Gastrocnemius medialis (tissue), 4 donors: ENCODE measurements around the gene PPP2R5C. TPM values are rescaled to one million over a fixed set of nuclear protein-coding genes. Genes with fewer than 3 reads are reported as not detected.

Source experiments
- ATAC-seq, 2 donors: fragments of 150-250 bp; one replicate each; pipeline ENCODE4 v1.9.1; 2016
- DNase-seq, 2 donors: peaks; one replicate each; pipeline ENCODE4 v3.0.0-alpha.2; 2019
- H3K27ac ChIP-seq, 4 donors: fragments of 200-600 bp; sonication (generic); 1 replicate in 1 of 4; 2 replicates in 3 of 4; pipeline ENCODE4 v1.5.1; 2016 to 2018; ENCODE audit warnings: mild to moderate bottlenecking in 2 of 4, moderate library complexity in 1 of 4
- H3K27me3 ChIP-seq, 3 donors: fragments of 200-600 bp; sonication (generic) in 2 of 3; 1 replicate in 1 of 3; 2 replicates in 2 of 3; pipeline versions ENCODE4 v1.5.1 to v1.6.0; 2016 to 2019; ENCODE audit warnings: mild to moderate bottlenecking in 1 of 3, moderate library complexity in 1 of 3
- H3K36me3 ChIP-seq, 2 donors: fragments of 200-600 bp; sonication (generic) in 1 of 2; one replicate each; pipeline ENCODE4 v1.5.1; 2017 to 2018
- H3K4me1 ChIP-seq, 2 donors: fragments of 200-600 bp; sonication (generic) in 1 of 2; one replicate each; pipeline ENCODE4 v1.5.1; 2016 to 2017; ENCODE audit warnings: mild to moderate bottlenecking in 2 of 2
- H3K4me3 ChIP-seq, 4 donors: fragments of 200-600 bp; sonication (generic) in 3 of 4; 1 replicate in 1 of 4; 2 replicates in 3 of 4; pipeline ENCODE4 v1.5.1; 2016 to 2019; ENCODE audit warnings: mild to moderate bottlenecking in 2 of 4
- H3K9me3 ChIP-seq, 3 donors: fragments of 200-600 bp; sonication (generic) in 2 of 3; 1 replicate in 1 of 3; 2 replicates in 2 of 3; pipeline ENCODE4 v1.5.1; 2016 to 2019
- CTCF ChIP-seq, 5 experiments: fragments of 450-650 bp in 3 of 5; fragments of 200-600 bp in 2 of 5; sonication (generic) in 2 of 5; IDR thresholded peaks in 4 of 5; conservative IDR thresholded peaks in 1 of 5; 1 replicate in 4 of 5; 2 replicates in 1 of 5; pipeline ENCODE4 v1.5.1; 2016 to 2019; ENCODE audit warnings: antibody characterized with exemption in 5 of 5, mild to moderate bottlenecking in 3 of 5, moderate library complexity in 3 of 5
- POLR2A ChIP-seq, 2 donors: fragments of 450-650 bp; IDR thresholded peaks; one replicate each; pipeline ENCODE4 v1.6.1; 2017; ENCODE audit warnings: antibody characterized with exemption in 2 of 2, mild to moderate bottlenecking in 2 of 2, moderate library complexity in 2 of 2
- in situ Hi-C, 4 donors: fragments of 200-750 bp; cut with MboI; loops; one replicate each; pipeline versions ENCODE4 v1.15.0 to v1.8.0; 2017; ENCODE audit warnings: low sequenced_read_pairs in 4 of 4
- intact Hi-C: fragments of 100-400 bp; cut with DNase I; formaldehyde crosslinking; loops from one replicate; pipeline ENCODE4 v1.15.1; 2023; ENCODE audit warnings: low total_unique reads
- total RNA-seq, 4 donors: library from RNA; depleted of rRNA; stranded (reverse); fragments of >200 nt; gene quantifications; one replicate each; pipeline versions ENCODE4 v1.1.0 to v1.2.3, GENCODE V29; 2016

The PPP2R5C gene
- total RNA-seq, 4 donors from 2014 or later: 35.4 to 65.9 (median 49.3) TPM

GRCh38 chr14:101927859-101928258 lies 166.3 kb downstream of the PPP2R5C start:
- Histone ChIP-seq H3K27ac (peak overlapping the region; percentile 77 to 84 (median 83)), H3K4me3 (peak overlapping the region in 3 of 4 donors; percentile 20 to 38 (median 23)), H3K27me3 (no peaks in the 10 kb centered on the region), H3K9me3 (no peaks in the 10 kb centered on the region), H3K4me1 (peaks cover 22 to 27% of the 10 kb centered on the region in 2 donors), H3K36me3 (no peaks in the 10 kb centered on the region)
- TF ChIP-seq POLR2A (IDR thresholded peaks at IDR 0.05) (peak in 1 of 2 donors; percentile 29), CTCF (IDR thresholded peaks at IDR 0.05 in 4 of 5, conservative IDR thresholded peaks at IDR 0.05 in 1 of 5) (no peak)
- in situ Hi-C loops (loop anchor here in 2 of 4 donors (25.0 kb wide), 1 partner anchor 166 kb away; the partner anchor contains the start of gene PPP2R5C (in 2 of the 2)), intact Hi-C loops (loop anchor here (1.0 to 5.0 kb wide), 3 partner anchors 20 to 116 kb away; no protein-coding TSS in a partner anchor)
- DNase-seq (peak; percentile 85 to 93), ATAC-seq (peak; percentile 94)

GRCh38 chr14:101928415-101928841 lies 166.9 kb downstream of the PPP2R5C start:
- peak overlapping the region in 2 of 4 donors; percentile 23 to 38 for H3K4me3 ChIP-seq
- in situ Hi-C loops: loop anchor here in 2 of 4 donors (25.0 kb wide), 1 partner anchor 166 kb away; the partner anchor contains the start of gene PPP2R5C (in 2 of the 2)
- peak in 1 of 2 donors; percentile 26 for ATAC-seq
- H3K36me3 ChIP-seq: no peaks in the 10 kb centered on the region
- DNase-seq: no peak
- H3K9me3 ChIP-seq: no peaks in the 10 kb centered on the region
- peaks cover 22 to 27% of the 10 kb centered on the region in 2 donors for H3K4me1 ChIP-seq
- intact Hi-C loops: loop anchor here (1.0 to 5.0 kb wide), 3 partner anchors 20 to 116 kb away; no protein-coding TSS in a partner anchor
- no peaks in the 10 kb centered on the region for H3K27me3 ChIP-seq
- H3K27ac ChIP-seq: peak overlapping the region; percentile 77 to 84 (median 83)
- TF ChIP-seq POLR2A (IDR thresholded peaks at IDR 0.05) (no peak), CTCF (IDR thresholded peaks at IDR 0.05 in 4 of 5, conservative IDR thresholded peaks at IDR 0.05 in 1 of 5) (no peak)

- no peak for DNase-seq
- intact Hi-C loops: loop anchor here (5.0 kb wide), 1 partner anchor 117 kb away; no protein-coding TSS in a partner anchor
- peak overlapping the region in 2 of 4 donors; percentile 77 to 84 for H3K27ac ChIP-seq
These were observed 167.6 kb downstream of the PPP2R5C start for GRCh38 chr14:101929096-101929495.

GRCh38 chr14:101929946-101930345 lies 168.4 kb downstream of the PPP2R5C start:
- DNase-seq (no peak), ATAC-seq (no peak)
- in situ Hi-C loops (loop anchor here in 2 of 4 donors (25.0 kb wide), 1 partner anchor 168 kb away; the partner anchor contains the start of gene PPP2R5C (in 2 of the 2)), intact Hi-C loops (loop anchor here (5.0 kb wide), 1 partner anchor 118 kb away; no protein-coding TSS in a partner anchor)
- Histone ChIP-seq H3K4me3 (no peak overlapping the region), H3K27me3 (no peaks in the 10 kb centered on the region), H3K36me3 (no peaks in the 10 kb centered on the region), H3K9me3 (no peaks in the 10 kb centered on the region), H3K27ac (no peak overlapping the region), H3K4me1 (peaks cover 22 to 27% of the 10 kb centered on the region in 2 donors)
- TF ChIP-seq POLR2A (IDR thresholded peaks at IDR 0.05) (no peak), CTCF (IDR thresholded peaks at IDR 0.05 in 4 of 5, conservative IDR thresholded peaks at IDR 0.05 in 1 of 5) (no peak)

More at GRCh38 chr14:101929096-101929495, 167.6 kb downstream of the PPP2R5C start:
- no peaks in the 10 kb centered on the region for H3K9me3 ChIP-seq
- peaks cover 22 to 27% of the 10 kb centered on the region in 2 donors for H3K4me1 ChIP-seq
- in situ Hi-C loops: loop anchor here in 2 of 4 donors (25.0 kb wide), 1 partner anchor 167 kb away; the partner anchor contains the start of gene PPP2R5C (in 2 of the 2)
- no peak for ATAC-seq
- no peaks in the 10 kb centered on the region for H3K36me3 ChIP-seq
- no peaks in the 10 kb centered on the region for H3K27me3 ChIP-seq
- no peak overlapping the region for H3K4me3 ChIP-seq
- TF ChIP-seq CTCF (IDR thresholded peaks at IDR 0.05 in 4 of 5, conservative IDR thresholded peaks at IDR 0.05 in 1 of 5): no peak
- TF ChIP-seq POLR2A (IDR thresholded peaks at IDR 0.05): no peak
